Adrenal gland (tissue), 12 donors: Measurements from ENCODE around the gene UNC5CL. TPM values are rescaled to one million over a fixed set of nuclear protein-coding genes. Genes with fewer than 3 reads are reported as not detected.

Experiments
- DNase-seq, 7 donors: peaks; one replicate each; pipeline ENCODE4 v3.0.0-alpha.2; 2019 to 2020
- H3K27ac ChIP-seq, 5 donors: fragments of 200-600 bp; sonication (generic) in 4 of 5; 1 replicate in 3 of 5; 2 replicates in 2 of 5; pipeline versions ENCODE4 v1.5.1 to v1.8.0; 2016 to 2020; ENCODE audit warnings: mild to moderate bottlenecking in 1 of 5
- H3K27me3 ChIP-seq: fragments of 200-600 bp; 2 replicates; pipeline ENCODE4 v1.8.0; 2021
- H3K36me3 ChIP-seq, 2 donors: fragments of 200-600 bp; replicated peaks in 1 of 2; 1 replicate in 1 of 2; 2 replicates in 1 of 2; pipeline versions ENCODE4 v1.5.1 to v1.8.0; 2018 to 2022
- H3K4me1 ChIP-seq, 2 donors: fragments of 200-600 bp; replicated peaks in 1 of 2; 1 replicate in 1 of 2; 2 replicates in 1 of 2; pipeline versions ENCODE4 v1.5.1 to v1.8.0; 2018 to 2021
- H3K4me3 ChIP-seq, 4 donors: fragments of 200-600 bp; sonication (generic) in 3 of 4; one replicate each; pipeline ENCODE4 v1.5.1; 2016 to 2018
- H3K9me3 ChIP-seq, 3 donors: fragments of 200-600 bp; sonication (generic) in 1 of 3; replicated peaks in 1 of 3; 1 replicate in 2 of 3; 2 replicates in 1 of 3; pipeline versions ENCODE4 v1.5.1 to v1.8.0; 2016 to 2021
- CTCF ChIP-seq, 6 experiments: fragments of 450-650 bp in 4 of 6; fragments of 200-600 bp in 2 of 6; sonication (generic) in 1 of 6; IDR thresholded peaks; 1 replicate in 5 of 6; 2 replicates in 1 of 6; pipeline versions ENCODE4 v1.5.1 to v1.8.0; 2016 to 2021; ENCODE audit warnings: antibody characterized with exemption in 6 of 6, mild to moderate bottlenecking in 2 of 6, moderate library complexity in 1 of 6
- POLR2A ChIP-seq, 2 donors: fragments of 450-650 bp; IDR thresholded peaks; one replicate each; pipeline ENCODE4 v1.6.1; 2017; ENCODE audit warnings: antibody characterized with exemption in 2 of 2, mild to moderate bottlenecking in 2 of 2, moderate library complexity in 1 of 2
- WGBS, 4 donors: extraction: QIAGEN DNeasy Blood & Tissue Kit in 2 of 4; methylation state at CpG; one replicate each; pipeline versions ENCODE4 v1.1.5 to v1.1.7; 2013 to 2017; 5-methylcytosine and 5-hydroxymethylcytosine counted together
- intact Hi-C, 2 donors: fragments of 100-400 bp; cut with DNase I; formaldehyde crosslinking; loops; one replicate each; pipeline versions ENCODE4 v1.14.1 to v1.15.0; 2022 to 2023
- polyA plus RNA-seq, 3 donors: library from polyadenylated mRNA; stranded (reverse); fragments of 200-250 nt in 2 of 3; fragments of 350-450 nt in 1 of 3; fragmentation: Illumina TruSeq in 1 of 3; extraction: RNeasy Lipid Tissue Mini Kit (QIAGEN cat#74804) in 1 of 3; gene quantifications; one replicate each; pipeline ENCODE4 v1.2.3, GENCODE V29; 2013 to 2014
- total RNA-seq, 9 donors: library from RNA; depleted of rRNA in 4 of 9; stranded (reverse); fragments of >200 nt in 4 of 9; fragments of 120-200 nt in 1 of 9; fragmentation: NEBNext Ultra II Directional in 1 of 9; extraction: Animal tissue kit (Norgen Biotek cat#: 25700) in 1 of 9; gene quantifications; one replicate each; pipeline versions ENCODE4 v1.1.0 to v1.2.4, GENCODE V29; 2013 to 2023
- donor health status: healthy with polysubstance abuse.
- donor health status: Bipolar disorder and iron deficiency.
- donor health status: DM: yes; HTN: yes; CAD: no.
- donor health status: DM: no; HTN: no; CAD: no.
- donor health status: DM: no; HTN: no; CAD: no.
- donor health status: DM: yes; HTN: yes; CAD: no.

Gene UNC5CL
- total and polyA plus RNA-seq, 12 donors = 0.20 to 1.6 (median 0.86) TPM

DNA sequence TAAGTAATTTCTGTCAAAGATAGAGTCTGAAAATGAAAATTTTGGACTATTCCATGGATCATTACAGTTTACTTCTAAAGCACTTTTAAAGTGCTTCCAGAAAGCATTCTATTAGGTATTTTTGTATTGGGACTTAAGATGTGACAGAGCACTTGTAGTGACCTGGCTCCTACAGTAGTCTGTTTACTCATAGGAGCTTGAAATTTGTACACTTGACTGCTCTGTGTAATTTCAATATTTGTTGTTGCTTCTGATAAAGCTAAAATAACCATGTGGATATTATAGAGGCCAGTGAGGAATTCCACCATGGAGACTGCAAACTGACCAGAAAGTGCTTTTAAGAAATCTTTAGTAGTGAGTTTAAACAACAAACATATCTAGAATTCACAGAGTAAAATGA lies 44.1 kb upstream of the UNC5CL start:
- H3K36me3 ChIP-seq = peaks cover 0 to 56% of the 10 kb centered on the region in 2 donors
- intact Hi-C loops = no loop called here

DNA sequence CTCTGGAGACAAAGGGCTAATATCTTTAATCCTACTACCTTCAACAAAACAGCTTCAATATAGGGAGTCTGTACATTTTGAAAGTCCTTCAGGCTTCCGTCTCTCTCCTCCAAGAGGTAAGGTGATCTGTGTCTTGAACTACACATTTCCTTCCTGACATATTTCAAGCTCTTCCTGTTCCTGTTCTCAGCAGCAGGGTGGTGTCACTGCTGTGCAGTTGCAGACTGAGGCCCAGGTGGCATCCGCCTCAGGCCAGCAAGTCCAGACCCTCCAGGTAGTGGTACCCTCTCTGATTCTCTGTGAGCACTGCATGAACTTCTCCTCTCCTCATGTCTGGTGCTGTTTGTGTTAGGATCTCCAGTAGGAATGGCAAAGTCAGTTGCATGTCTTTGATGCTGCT lies 41.6 kb upstream of the UNC5CL start:
- TF ChIP-seq CTCF (IDR thresholded peaks at IDR 0.05) (no peak), POLR2A (IDR thresholded peaks at IDR 0.05) (no peak)
- Histone ChIP-seq H3K4me3 (no peak overlapping the region), H3K36me3 (peaks cover 0 to 52% of the 10 kb centered on the region in 2 donors), H3K27ac (no peak overlapping the region), H3K4me1 (no peaks in the 10 kb centered on the region), H3K27me3 (no peaks in the 10 kb centered on the region), H3K9me3 (no peaks in the 10 kb centered on the region)
- intact Hi-C loops = no loop called here
- 81 to 90% (median 86%) methylated on average over 2 of the region's 2 CpGs for WGBS, 4 donors
- DNase-seq = no peak

More for the DNA sequence above, 44.1 kb upstream of the UNC5CL start:
- no peaks in the 10 kb centered on the region for H3K9me3 ChIP-seq
- TF ChIP-seq POLR2A (IDR thresholded peaks at IDR 0.05) (no peak), CTCF (IDR thresholded peaks at IDR 0.05) (no peak)
- no peaks in the 10 kb centered on the region for H3K27me3 ChIP-seq
- H3K4me1 ChIP-seq = no peaks in the 10 kb centered on the region
- no peak for DNase-seq
- H3K4me3 ChIP-seq = no peak overlapping the region
- H3K27ac ChIP-seq = no peak overlapping the region

DNA sequence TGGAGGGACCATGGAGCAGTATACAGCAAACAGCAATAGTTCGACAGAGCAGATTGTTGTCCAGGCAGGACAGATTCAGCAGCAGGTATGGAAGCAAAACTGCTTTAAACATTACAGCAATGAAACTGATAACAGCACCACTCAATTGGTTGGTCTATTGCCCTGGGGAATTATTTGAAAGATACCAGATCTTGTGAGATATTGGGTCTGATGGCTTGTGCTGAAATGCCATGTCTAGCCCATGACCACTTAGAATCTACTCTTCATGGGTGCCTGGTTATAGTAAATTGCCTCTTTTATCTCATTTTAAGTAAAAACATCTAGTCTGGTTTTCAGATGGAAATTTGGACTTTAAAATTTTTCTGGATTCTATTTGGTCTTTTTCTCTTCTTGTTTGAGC lies 40.1 kb upstream of the UNC5CL start:
- peaks cover 0 to 36% of the 10 kb centered on the region in 2 donors for H3K36me3 ChIP-seq

DNA sequence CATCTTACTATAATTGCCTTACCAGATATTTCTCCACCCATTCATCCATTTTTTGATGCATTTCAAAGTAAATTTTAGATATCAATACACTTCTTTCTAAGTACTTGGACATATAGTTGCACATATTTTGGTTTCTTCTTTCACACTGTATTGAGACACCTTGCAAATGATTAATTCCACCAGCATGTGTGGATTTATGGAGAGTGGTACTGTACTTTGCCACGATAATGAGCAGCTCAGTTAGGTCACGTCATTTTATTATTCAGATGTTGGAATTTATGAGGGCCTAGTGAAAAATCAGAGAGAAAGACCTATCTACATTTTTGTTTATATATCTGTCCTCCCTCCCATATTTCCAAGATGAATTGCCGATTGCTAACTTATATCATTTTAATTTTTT lies 39.1 kb upstream of the UNC5CL start:
- no peaks in the 10 kb centered on the region for H3K27me3 ChIP-seq
- intact Hi-C loops = no loop called here
- DNase-seq = no peak
- peaks cover 11 to 17% of the 10 kb centered on the region in 2 donors for H3K4me1 ChIP-seq
- no peaks in the 10 kb centered on the region for H3K9me3 ChIP-seq
- H3K27ac ChIP-seq = no peak overlapping the region
- TF ChIP-seq CTCF (IDR thresholded peaks at IDR 0.05) (no peak), POLR2A (IDR thresholded peaks at IDR 0.05) (no peak)
- 86 to 94% (median 92%) methylated on average over 3 of the region's 3 CpGs for WGBS, 4 donors
- H3K4me3 ChIP-seq = no peak overlapping the region
- H3K36me3 ChIP-seq = peaks cover 0 to 31% of the 10 kb centered on the region in 2 donors

More for the DNA sequence above, 40.1 kb upstream of the UNC5CL start:
- TF ChIP-seq POLR2A (IDR thresholded peaks at IDR 0.05) = no peak
- no peak for TF ChIP-seq CTCF (IDR thresholded peaks at IDR 0.05)
- Histone ChIP-seq H3K27me3 (no peaks in the 10 kb centered on the region), H3K4me3 (no peak overlapping the region), H3K9me3 (no peaks in the 10 kb centered on the region), H3K27ac (no peak overlapping the region), H3K4me1 (peaks cover 10 to 15% of the 10 kb centered on the region in 2 donors)
- 88 to 95% (median 93%) methylated on average over 1 of the region's 1 CpG for WGBS, 4 donors
- DNase-seq = no peak
- intact Hi-C loops = no loop called here
